Cardiac fibroblast (primary cell): Measurements from ENCODE around the gene OTUD1.

Source experiments
- DNase-seq, 2 donors: peaks; one replicate each; pipeline versions ENCODE4 v3.0.0 to v3.0.0-alpha.2; 2010; ENCODE audit warnings: low read depth in 2 of 2
- H3K4me3 ChIP-seq, 2 donors: replicated peaks in 1 of 2; 1 replicate in 1 of 2; 2 replicates in 1 of 2; pipeline ENCODE4 v1.5.1; 2011; ENCODE audit warnings: low read depth in 2 of 2, low read length in 2 of 2, mild to moderate bottlenecking in 2 of 2, moderate library complexity in 1 of 2
- CTCF ChIP-seq: IDR thresholded peaks from one replicate; pipeline ENCODE4 v1.5.1; 2011; ENCODE audit warnings: low read depth, mild to moderate bottlenecking, low read length, inconsistent platforms

OTUD1 gene

GRCh38 chr10:23436983-23437382 is 1.9 kb upstream of the OTUD1 start:
- TF ChIP-seq CTCF, result no peak

GRCh38 chr10:23437963-23438546 is 820 bp upstream of the OTUD1 start:
- no peak for TF ChIP-seq CTCF
- DNase-seq, result no peak
- peak overlapping the region; percentile 50 to 59 for H3K4me3 ChIP-seq

More at GRCh38 chr10:23436983-23437382, 1.9 kb upstream of the OTUD1 start:
- no peak for DNase-seq
- no peak overlapping the region for H3K4me3 ChIP-seq

- H3K4me3 ChIP-seq, result peak overlapping the region; percentile 54 to 59
- no peak for TF ChIP-seq CTCF
- peak; percentile 14 to 27 for DNase-seq
Measured at GRCh38 chr10:23439452-23439960, 631 bp downstream of the OTUD1 start.

GRCh38 chr10:23439961-23440889 is 1.4 kb downstream of the OTUD1 start:
- DNase-seq, result peak; percentile 40 to 80
- no peak for TF ChIP-seq CTCF

GRCh38 chr10:23441251-23441650 is 2.4 kb downstream of the OTUD1 start:
- TF ChIP-seq CTCF, result no peak
- peak; percentile 8 to 13 for DNase-seq
- peak overlapping the region; percentile 54 to 59 for H3K4me3 ChIP-seq

More at GRCh38 chr10:23439961-23440889, 1.4 kb downstream of the OTUD1 start:
- peak overlapping the region; percentile 54 to 59 for H3K4me3 ChIP-seq

- DNase-seq, result peak; percentile 8 to 17
- no peak overlapping the region for H3K4me3 ChIP-seq
- no peak for TF ChIP-seq CTCF
Measured at GRCh38 chr10:23442936-23443335, 4.1 kb downstream of the OTUD1 start.
